ENCODE results near the gene RPS6KB2. TPM values are rescaled to one million over a fixed set of nuclear protein-coding genes. Genes with fewer than 3 reads are reported as not detected.
A peak's percentile ranks its signal among the peaks of the same experiment; 100 is the strongest.

RPS6KB2 gene
- 36.4 TPM for polyA plus RNA-seq (2013, experiment 1 of 2)
- polyA plus RNA-seq (2013, experiment 2 of 2): 36.1 TPM

DNA sequence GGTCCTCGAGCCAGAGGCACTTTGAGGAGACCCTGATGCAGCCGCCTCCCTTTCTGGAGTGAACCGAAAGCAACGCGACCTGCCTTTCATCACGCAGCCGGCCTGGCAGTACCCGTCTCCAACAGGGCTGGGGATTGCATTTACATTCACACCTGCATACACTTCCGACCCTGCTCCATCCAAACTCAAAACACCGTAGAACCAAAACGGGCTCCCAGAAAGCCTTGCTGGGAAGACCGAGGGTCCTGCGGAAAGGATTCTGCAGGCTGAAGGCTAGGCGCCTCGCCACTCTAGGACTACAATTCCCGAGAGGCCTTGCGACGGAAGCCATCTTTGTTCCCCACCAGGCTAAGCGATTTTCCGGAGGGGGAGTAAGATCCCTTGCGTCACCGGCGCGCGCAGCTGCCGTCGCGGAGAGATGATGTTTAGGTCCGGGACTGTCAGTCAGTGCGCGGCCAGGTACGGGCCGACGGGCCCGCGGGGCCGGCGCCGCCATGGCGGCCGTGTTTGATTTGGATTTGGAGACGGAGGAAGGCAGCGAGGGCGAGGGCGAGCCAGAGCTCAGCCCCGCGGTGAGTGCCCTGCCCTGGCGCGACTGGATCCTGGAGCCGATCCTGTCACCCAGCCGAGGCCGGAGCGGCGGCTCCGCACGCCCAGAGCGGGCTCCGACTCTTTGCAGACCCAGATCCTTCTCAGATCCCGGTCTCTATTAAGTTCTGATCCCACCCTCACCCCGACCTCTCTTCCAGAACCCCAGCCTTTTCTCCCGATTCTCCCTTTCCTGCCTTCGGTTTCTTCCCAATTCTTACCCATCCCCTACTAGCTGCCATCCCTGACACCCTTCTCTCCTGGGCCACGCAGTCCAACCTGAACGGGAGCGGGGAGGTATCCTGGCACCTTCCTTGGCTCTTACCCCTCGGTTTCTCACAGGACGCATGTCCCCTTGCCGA, at the start of gene RPS6KB2:
RPS6KB2 (plus strand) TSS at position 443 of the 950 bp plus-strand sequence; CDS start at position 495, 52 bp downstream.
- no peaks in the 10 kb centered on the region for H3K9me3 ChIP-seq (ENCODE audit: insufficient read depth, low read depth, low read length)
- H3K27ac ChIP-seq (ENCODE audit: low read depth, low read length): peak within 1 kb of the TSS; percentile 54
- H3K36me3 ChIP-seq (ENCODE audit: insufficient read depth, low read length): peaks cover 16% of the 10 kb centered on the region; the same call in 1 of the 2 replicates
- peak within 1 kb of the TSS; percentile 81 for H3K9ac ChIP-seq (ENCODE audit: low read depth, low read length)
- 4% methylated on average over 68 of the region's 68 CpGs for WGBS
- no peaks in the 10 kb centered on the region for H3K27me3 ChIP-seq (ENCODE audit: insufficient read depth, low read length)
- H3K4me1 ChIP-seq (ENCODE audit: insufficient read depth, low read length): 0 out of 2 replicates have a peak, but pooled peaks cover 3% of the 10 kb centered on the region
- H3K4me3 ChIP-seq (ENCODE audit: low read length): peak within 1 kb of the TSS; percentile 90

DNA sequence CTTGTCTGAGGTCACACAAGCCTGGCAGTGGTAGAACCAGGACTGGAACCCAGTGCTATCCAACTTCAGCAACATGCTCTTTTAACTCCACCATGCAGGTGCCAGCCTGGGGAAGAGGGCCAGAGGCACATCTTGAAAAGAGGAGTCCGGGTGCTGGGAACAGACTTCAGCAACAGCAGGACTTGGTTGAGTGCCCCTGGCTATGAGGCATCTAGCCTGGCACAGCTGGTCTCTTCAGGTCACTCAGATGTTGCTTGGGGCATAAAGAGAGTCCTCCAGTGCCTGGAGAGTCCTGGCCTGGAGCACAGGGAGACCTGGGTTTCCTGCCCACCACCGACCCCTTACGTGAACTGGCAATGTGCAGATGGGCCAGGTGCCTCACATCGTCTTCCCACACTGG, 49.8 kb upstream of the RPS6KB2 start:
- H3K9ac ChIP-seq (ENCODE audit: low read depth, low read length): no peak overlapping the region
- peaks cover 17% of the 10 kb centered on the region for H3K4me1 ChIP-seq (ENCODE audit: insufficient read depth, low read length)
- H3K36me3 ChIP-seq (ENCODE audit: insufficient read depth, low read length): no peaks in the 10 kb centered on the region
- no peaks in the 10 kb centered on the region for H3K9me3 ChIP-seq (ENCODE audit: insufficient read depth, low read depth, low read length)
- no peak overlapping the region for H3K27ac ChIP-seq (ENCODE audit: low read depth, low read length)
- H3K4me3 ChIP-seq (ENCODE audit: low read length): no peak overlapping the region
- WGBS: 91% methylated on average over 4 of the region's 4 CpGs
- peaks cover 28% of the 10 kb centered on the region for H3K27me3 ChIP-seq (ENCODE audit: insufficient read depth, low read length)

DNA sequence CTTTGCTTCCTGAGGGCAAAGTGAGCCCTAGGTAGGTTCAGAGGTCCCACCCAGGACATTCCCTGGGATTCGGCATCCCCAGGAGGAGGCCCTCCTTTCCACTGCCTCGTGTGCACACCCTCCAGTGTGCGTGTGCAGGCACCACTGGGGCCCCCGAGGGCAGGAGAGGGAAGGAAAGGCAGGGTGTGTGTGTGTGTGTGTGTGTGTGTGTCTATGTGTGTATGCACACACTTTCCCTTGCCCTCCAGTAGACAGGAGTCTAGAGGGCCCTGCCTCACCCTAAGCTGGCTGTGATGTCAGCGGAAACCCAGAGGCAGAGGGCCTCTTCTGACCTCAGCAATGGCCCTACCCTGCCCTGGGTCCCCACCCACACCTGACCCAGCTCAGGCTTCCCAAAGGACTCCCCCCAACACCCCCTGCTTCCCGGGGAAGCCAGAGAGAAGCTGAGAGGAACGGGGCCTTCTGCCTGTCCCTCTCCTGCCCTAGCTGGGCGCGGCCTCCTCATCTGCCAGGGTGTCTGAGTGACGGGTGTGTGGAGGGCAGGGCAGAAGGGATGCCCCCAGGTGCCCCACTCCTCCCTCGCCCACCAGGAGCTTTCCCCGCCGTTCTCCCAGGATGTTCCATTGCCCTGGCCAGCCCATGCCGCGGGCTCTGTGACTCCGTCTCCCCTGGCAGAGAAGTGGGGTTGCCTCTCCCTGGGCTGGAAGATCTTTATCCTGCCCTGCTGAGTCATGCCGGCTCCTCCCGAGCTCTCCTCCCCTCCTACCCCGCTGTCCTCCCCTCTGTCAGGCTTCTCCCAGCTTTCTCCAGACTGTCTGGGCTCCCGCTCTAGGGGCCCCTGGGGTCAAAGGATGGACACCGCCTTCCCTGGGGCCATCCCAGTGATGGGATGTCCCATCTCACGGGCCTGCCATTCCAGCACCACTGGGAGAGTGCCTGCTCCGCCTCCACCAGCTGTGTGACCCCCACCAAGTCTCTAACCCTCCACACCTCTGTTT, 48.9 kb upstream of the RPS6KB2 start:
- H3K27me3 ChIP-seq (ENCODE audit: insufficient read depth, low read length): peaks cover 26% of the 10 kb centered on the region
- no peak overlapping the region for H3K27ac ChIP-seq (ENCODE audit: low read depth, low read length)
- H3K9ac ChIP-seq (ENCODE audit: low read depth, low read length): no peak overlapping the region
- 72% methylated on average over 23 of the region's 23 CpGs for WGBS
- no peaks in the 10 kb centered on the region for H3K9me3 ChIP-seq (ENCODE audit: insufficient read depth, low read depth, low read length)
- H3K4me3 ChIP-seq (ENCODE audit: low read length): no peak overlapping the region
- H3K4me1 ChIP-seq (ENCODE audit: insufficient read depth, low read length): peaks cover 17% of the 10 kb centered on the region
- H3K36me3 ChIP-seq (ENCODE audit: insufficient read depth, low read length): no peaks in the 10 kb centered on the region

DNA sequence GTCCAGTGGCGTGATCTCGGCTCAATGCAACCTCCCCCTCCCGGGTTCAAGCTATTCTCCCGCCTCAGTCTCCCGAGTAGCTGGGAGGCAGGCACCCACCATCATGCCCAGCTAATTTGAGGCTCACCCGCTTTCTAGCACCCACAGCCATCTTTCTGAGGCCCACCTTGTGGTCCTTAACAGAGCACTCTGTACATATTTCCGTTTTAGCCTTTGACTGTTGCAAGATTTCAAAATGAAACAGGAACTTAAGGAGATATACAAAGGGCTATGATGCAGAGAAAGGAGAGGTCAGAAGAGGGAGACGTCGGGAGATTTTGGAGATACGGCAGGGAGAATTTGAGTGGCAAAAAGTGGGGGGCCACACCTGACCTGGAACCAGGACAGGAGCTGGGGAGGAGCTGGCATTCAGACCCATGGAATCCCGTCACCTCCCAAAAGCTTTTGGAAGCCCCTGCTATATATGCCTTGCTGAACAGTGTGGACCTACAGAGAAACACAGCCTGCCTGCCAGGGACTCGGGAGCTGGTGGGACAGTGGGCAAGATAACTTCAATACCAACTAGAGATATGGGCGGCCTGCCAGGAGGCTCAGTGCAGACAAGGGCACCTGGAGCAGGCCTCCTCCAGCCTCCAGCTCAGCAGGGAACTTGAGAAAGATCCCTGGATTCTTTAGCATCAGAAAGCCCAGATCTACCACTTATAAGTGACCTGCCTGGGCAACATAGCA, 46.9 kb upstream of the RPS6KB2 start:
- no peak overlapping the region for H3K4me3 ChIP-seq (ENCODE audit: low read length)

DNA sequence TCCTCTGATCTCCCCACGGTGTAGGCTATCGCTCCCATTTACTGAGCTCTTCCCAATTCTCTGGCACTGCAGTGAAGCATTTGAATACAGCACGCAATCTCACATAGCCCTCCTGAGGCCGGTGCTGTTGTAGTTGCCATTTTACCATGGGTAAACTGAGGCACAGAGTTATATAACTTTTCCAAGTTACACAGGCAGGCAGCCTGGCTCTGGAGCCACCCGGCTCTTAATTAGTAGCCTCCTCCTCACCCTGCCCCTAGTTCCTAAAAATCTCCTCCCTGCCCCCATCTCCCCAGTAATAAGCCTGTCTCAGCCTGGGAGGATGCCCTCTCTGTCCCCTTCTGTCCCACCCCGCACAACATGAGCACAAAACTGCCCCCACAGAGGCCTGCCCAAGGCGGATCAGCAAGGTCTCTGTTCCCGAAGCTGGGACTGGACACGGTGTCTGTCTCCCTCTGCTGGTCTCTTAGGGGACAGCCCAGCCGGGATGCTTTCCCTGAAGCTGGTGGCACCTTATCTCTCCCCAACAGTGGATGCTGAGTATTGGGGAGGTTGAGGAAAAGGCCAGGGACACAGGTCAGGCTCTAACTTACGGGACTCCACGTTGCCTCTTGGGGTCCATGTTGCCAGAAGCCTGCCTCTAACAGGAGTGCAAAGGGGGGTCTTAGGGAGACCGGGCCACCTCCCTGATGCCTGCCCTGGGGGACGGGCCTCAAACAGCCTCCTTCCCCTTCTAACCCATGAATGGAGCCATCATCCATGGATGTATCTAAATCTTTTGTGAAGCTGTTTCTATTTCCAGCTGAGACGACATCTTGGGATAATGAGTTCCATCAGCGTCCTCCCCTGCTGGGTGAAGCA, 45.8 kb upstream of the RPS6KB2 start:
- no peak overlapping the region for H3K4me3 ChIP-seq (ENCODE audit: low read length)
- no peak overlapping the region for H3K27ac ChIP-seq (ENCODE audit: low read depth, low read length)
- H3K9me3 ChIP-seq (ENCODE audit: insufficient read depth, low read depth, low read length): no peaks in the 10 kb centered on the region
- no peaks in the 10 kb centered on the region for H3K36me3 ChIP-seq (ENCODE audit: insufficient read depth, low read length)
- WGBS: 44% methylated on average over 16 of the region's 16 CpGs
- peaks cover 13% of the 10 kb centered on the region for H3K4me1 ChIP-seq (ENCODE audit: insufficient read depth, low read length)
- no peak overlapping the region for H3K9ac ChIP-seq (ENCODE audit: low read depth, low read length)
- peaks cover 9% of the 10 kb centered on the region for H3K27me3 ChIP-seq (ENCODE audit: insufficient read depth, low read length)

More for the DNA sequence above, 46.9 kb upstream of the RPS6KB2 start:
- H3K27me3 ChIP-seq (ENCODE audit: insufficient read depth, low read length): peaks cover 20% of the 10 kb centered on the region
- no peak overlapping the region for H3K9ac ChIP-seq (ENCODE audit: low read depth, low read length)
- WGBS: 88% methylated on average over 13 of the region's 13 CpGs
- H3K9me3 ChIP-seq (ENCODE audit: insufficient read depth, low read depth, low read length): no peaks in the 10 kb centered on the region
- H3K4me1 ChIP-seq (ENCODE audit: insufficient read depth, low read length): peaks cover 7% of the 10 kb centered on the region; the same call in 1 of the 2 replicates
- H3K27ac ChIP-seq (ENCODE audit: low read depth, low read length): no peak overlapping the region
- no peaks in the 10 kb centered on the region for H3K36me3 ChIP-seq (ENCODE audit: insufficient read depth, low read length)

DNA sequence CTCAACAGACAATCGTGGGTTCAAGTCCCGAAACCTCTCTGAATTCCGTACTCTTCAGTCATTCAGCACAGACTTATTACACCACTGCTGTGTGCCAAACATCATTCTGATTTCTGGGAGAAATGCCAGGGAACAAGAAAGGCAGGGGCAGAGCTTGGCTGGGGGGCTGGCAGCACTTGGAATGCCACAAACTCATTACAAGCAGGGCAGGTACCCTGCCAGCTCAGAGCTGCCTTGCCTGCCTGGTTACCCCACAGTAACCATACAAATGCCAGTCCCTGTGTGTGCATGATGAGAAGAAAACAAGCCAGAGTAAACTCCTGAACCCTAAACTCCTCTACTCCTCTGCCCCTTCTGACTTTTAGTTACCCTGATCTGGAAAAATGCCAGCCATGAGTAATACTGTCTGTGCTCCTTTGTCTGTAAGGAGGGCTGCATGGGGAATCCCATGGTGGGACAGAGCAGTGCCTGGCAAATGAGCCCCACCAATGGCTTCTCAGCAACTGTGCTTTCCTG, 43.4 kb upstream of the RPS6KB2 start:
- no peak overlapping the region for H3K27ac ChIP-seq (ENCODE audit: low read depth, low read length)
- H3K9ac ChIP-seq (ENCODE audit: low read depth, low read length): no peak overlapping the region; the same call in 1 of the 2 replicates
- no peaks in the 10 kb centered on the region for H3K9me3 ChIP-seq (ENCODE audit: insufficient read depth, low read depth, low read length)
- H3K27me3 ChIP-seq (ENCODE audit: insufficient read depth, low read length): 0 out of 2 replicates have a peak, but pooled peaks cover 5% of the 10 kb centered on the region
- no peaks in the 10 kb centered on the region for H3K36me3 ChIP-seq (ENCODE audit: insufficient read depth, low read length)
- H3K4me3 ChIP-seq (ENCODE audit: low read length): no peak overlapping the region
- 93% methylated on average over 3 of the region's 3 CpGs for WGBS
- peaks cover 8% of the 10 kb centered on the region for H3K4me1 ChIP-seq (ENCODE audit: insufficient read depth, low read length)

DNA sequence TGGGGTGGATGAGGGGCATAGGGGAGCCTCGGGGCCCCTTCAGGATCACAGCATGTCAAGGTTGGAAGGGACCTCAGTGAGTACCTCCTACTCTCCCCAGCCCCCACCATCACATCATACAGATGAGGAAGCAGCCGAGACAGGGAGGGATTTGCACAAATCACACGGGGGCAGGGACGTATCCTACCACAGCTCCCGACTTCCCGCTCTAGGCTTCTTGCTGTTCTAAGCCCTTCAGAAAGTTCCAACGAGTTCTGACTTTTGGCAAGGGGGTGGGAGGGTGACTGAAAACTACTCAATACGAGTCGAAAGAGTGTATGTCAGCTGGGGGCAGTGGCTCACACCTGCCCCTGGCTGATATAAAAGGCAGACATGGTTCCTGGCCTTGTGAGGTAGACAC, 41.2 kb upstream of the RPS6KB2 start:
- no peaks in the 10 kb centered on the region for H3K9me3 ChIP-seq (ENCODE audit: insufficient read depth, low read depth, low read length)
- no peak overlapping the region for H3K4me3 ChIP-seq (ENCODE audit: low read length)
- 32% methylated on average over 9 of the region's 9 CpGs for WGBS
- H3K36me3 ChIP-seq (ENCODE audit: insufficient read depth, low read length): no peaks in the 10 kb centered on the region
- H3K27ac ChIP-seq (ENCODE audit: low read depth, low read length): no peak overlapping the region
- H3K27me3 ChIP-seq (ENCODE audit: insufficient read depth, low read length): 0 out of 2 replicates have a peak, but pooled peaks cover 5% of the 10 kb centered on the region
- peaks cover 8% of the 10 kb centered on the region for H3K4me1 ChIP-seq (ENCODE audit: insufficient read depth, low read length)
- H3K9ac ChIP-seq (ENCODE audit: low read depth, low read length): no peak overlapping the region

DNA sequence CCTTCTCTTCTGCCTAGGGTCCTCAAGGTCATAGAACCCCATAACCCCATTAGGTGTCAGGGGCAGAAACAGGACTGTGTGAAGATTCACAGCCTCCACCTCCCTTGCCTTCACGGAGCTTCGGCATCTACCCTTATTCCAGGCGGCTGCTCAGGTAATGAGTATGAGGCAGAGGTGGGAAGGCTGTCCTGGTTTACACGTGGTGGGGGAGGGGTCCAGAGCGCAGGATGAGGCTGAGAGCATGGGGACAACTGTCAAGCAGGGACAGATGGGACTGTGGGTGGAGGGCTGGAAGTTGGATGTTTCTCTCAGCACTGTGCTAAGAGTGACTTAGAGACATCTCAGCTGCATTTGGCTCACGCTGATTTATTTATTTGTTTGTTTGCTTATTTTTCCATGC, 40.8 kb upstream of the RPS6KB2 start:
- Histone ChIP-seq H3K9me3 (ENCODE audit: insufficient read depth, low read depth, low read length) (no peaks in the 10 kb centered on the region), H3K4me1 (ENCODE audit: insufficient read depth, low read length) (peaks cover 8% of the 10 kb centered on the region), H3K36me3 (ENCODE audit: insufficient read depth, low read length) (no peaks in the 10 kb centered on the region), H3K27me3 (ENCODE audit: insufficient read depth, low read length) (0 out of 2 replicates have a peak, but pooled peaks cover 5% of the 10 kb centered on the region), H3K4me3 (ENCODE audit: low read length) (no peak overlapping the region), H3K9ac (ENCODE audit: low read depth, low read length) (no peak overlapping the region), H3K27ac (ENCODE audit: low read depth, low read length) (no peak overlapping the region)
- WGBS: 70% methylated on average over 6 of the region's 6 CpGs

DNA sequence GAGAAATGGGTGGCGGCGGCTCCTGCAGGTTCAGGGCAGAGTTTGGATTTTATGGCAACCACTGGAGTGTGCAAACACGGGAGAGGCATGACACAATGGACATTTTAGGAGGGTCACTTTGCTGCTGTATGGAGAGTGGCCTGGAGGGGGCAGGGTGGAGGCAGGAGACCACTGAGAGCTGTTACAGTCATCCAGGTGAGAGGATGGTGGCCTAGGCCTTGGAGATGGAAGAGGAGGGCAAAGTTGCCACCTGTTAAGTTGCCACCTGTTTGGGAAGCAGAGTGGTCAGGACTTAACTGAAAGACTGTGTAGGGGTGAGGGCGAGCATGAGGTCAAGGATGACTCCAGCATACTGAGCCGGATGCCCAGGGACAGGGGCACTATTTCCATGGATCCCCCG, 38.8 kb upstream of the RPS6KB2 start:
- H3K9ac ChIP-seq (ENCODE audit: low read depth, low read length): no peak overlapping the region
- H3K9me3 ChIP-seq (ENCODE audit: insufficient read depth, low read depth, low read length): no peaks in the 10 kb centered on the region
- 68% methylated on average over 5 of the region's 6 CpGs for WGBS
- H3K4me1 ChIP-seq (ENCODE audit: insufficient read depth, low read length): peaks cover 8% of the 10 kb centered on the region
- no peak overlapping the region for H3K27ac ChIP-seq (ENCODE audit: low read depth, low read length)
- H3K36me3 ChIP-seq (ENCODE audit: insufficient read depth, low read length): no peaks in the 10 kb centered on the region
- 0 out of 2 replicates have a peak, but pooled peaks cover 4% of the 10 kb centered on the region for H3K27me3 ChIP-seq (ENCODE audit: insufficient read depth, low read length)
- H3K4me3 ChIP-seq (ENCODE audit: low read length): no peak overlapping the region
